HepG2 (cell line): Measurements from ENCODE around the gene DIAPH1. TPM values are rescaled to one million over a fixed set of nuclear protein-coding genes. Genes with fewer than 3 reads are reported as not detected.

Experiments used
- CREB1 ChIP-seq, 2 experiments: fragments of 450-650 bp in 1 of 2; IDR thresholded peaks; 2 replicates each; pipeline ENCODE4 v1.6.1; 2016 to 2017; ENCODE audit warnings: control low read depth in 1 of 2, mild to moderate bottlenecking in 1 of 2, missing compliant biosample characterization in 1 of 2, missing genetic modification characterization in 1 of 2
- GATAD2A ChIP-seq: IDR thresholded peaks from 2 replicates; pipeline ENCODE4 v1.6.1; 2016
- HNRNPK ChIP-seq: fragments of 200-400 bp; formaldehyde crosslinking; IDR thresholded peaks from 2 replicates; pipeline ENCODE4 v1.6.1; 2018; ENCODE audit warnings: low read length, low read depth, moderate library complexity, mild to moderate bottlenecking; ENCODE audit not compliant: poor library complexity, severe bottlenecking
- HNRNPL ChIP-seq: fragments of 200-400 bp; formaldehyde crosslinking; IDR thresholded peaks from 2 replicates; pipeline ENCODE4 v1.6.1; 2017; ENCODE audit warnings: mild to moderate bottlenecking, low read depth, low read length
- JUN ChIP-seq: sonication (generic); formaldehyde crosslinking; IDR thresholded peaks from 2 replicates; pipeline ENCODE4 v1.4.0; 2020; ENCODE audit warnings: mild to moderate bottlenecking, missing genetic modification reagents
- MAFF ChIP-seq: IDR thresholded peaks from 2 replicates; pipeline ENCODE4 v1.6.1; 2011; ENCODE audit warnings: low read depth, low read length, improper control_type of control experiment
- MBNL3 ChIP-seq: fragments of 250-450 bp; sonication (Bioruptor Pico); conservative IDR thresholded peaks from 2 replicates; pipeline ENCODE4 v1.8.0; 2022; ENCODE audit warnings: mild to moderate bottlenecking, inconsistent platforms
- MXD4 ChIP-seq: IDR thresholded peaks from 2 replicates; pipeline ENCODE4 v1.6.1; 2016; ENCODE audit warnings: mild to moderate bottlenecking, missing biosample characterization, missing genetic modification reagents
- NBN ChIP-seq: fragments of 450-650 bp; conservative IDR thresholded peaks from 2 replicates; pipeline ENCODE4 v1.6.1; 2017
- NFRKB ChIP-seq: fragments of 450-650 bp; IDR thresholded peaks from 2 replicates; pipeline ENCODE4 v1.6.1; 2017
- PAX8 ChIP-seq: sonication (generic); formaldehyde crosslinking; IDR thresholded peaks from 2 replicates; pipeline ENCODE4 v1.8.0; 2022; ENCODE audit warnings: mild to moderate bottlenecking, missing genetic modification reagents, borderline replicate concordance
- PITX1 ChIP-seq: sonication (generic); formaldehyde crosslinking; IDR thresholded peaks from 2 replicates; pipeline ENCODE4 v1.5.1; 2020; ENCODE audit warnings: mild to moderate bottlenecking, missing genetic modification reagents
- RARA ChIP-seq: IDR thresholded peaks from 2 replicates; pipeline ENCODE4 v1.6.1; 2016; ENCODE audit warnings: missing genetic modification reagents, missing compliant biosample characterization
- SOX13 ChIP-seq, 3 experiments: fragments of 450-650 bp in 1 of 3; sonication (generic) in 1 of 3; formaldehyde crosslinking in 1 of 3; IDR thresholded peaks in 2 of 3; conservative IDR thresholded peaks in 1 of 3; 2 replicates each; pipeline versions ENCODE4 v1.5.0 to v1.6.1; 2016 to 2020; ENCODE audit warnings: antibody characterized with exemption in 1 of 3, mild to moderate bottlenecking in 1 of 3, missing compliant biosample characterization in 1 of 3, missing genetic modification reagents in 1 of 3, moderate library complexity in 1 of 3
- TCF7 ChIP-seq: sonication (generic); IDR thresholded peaks from 2 replicates; pipeline ENCODE4 v1.6.1; 2016; ENCODE audit warnings: antibody characterized with exemption, low read depth
- U2AF2 ChIP-seq: fragments of 200-400 bp; formaldehyde crosslinking; IDR thresholded peaks from 2 replicates; pipeline ENCODE4 v1.6.1; 2017; ENCODE audit warnings: low read depth, mild to moderate bottlenecking, low read length
- ZBTB3 ChIP-seq: sonication (generic); formaldehyde crosslinking; IDR thresholded peaks from 2 replicates; pipeline ENCODE4 v1.4.0; 2020; ENCODE audit warnings: low read depth, mild to moderate bottlenecking, moderate library complexity, missing genetic modification reagents, borderline replicate concordance
- ZC3H4 ChIP-seq: sonication (generic); formaldehyde crosslinking; IDR thresholded peaks from 2 replicates; pipeline ENCODE4 v1.4.0; 2020; ENCODE audit warnings: missing genetic modification reagents, borderline replicate concordance
- ZIK1 ChIP-seq: sonication (generic); formaldehyde crosslinking; IDR thresholded peaks from 2 replicates; pipeline ENCODE4 v1.5.0; 2020; ENCODE audit warnings: mild to moderate bottlenecking, low read depth, missing genetic modification reagents, borderline replicate concordance
- ZNF18 ChIP-seq: sonication (generic); formaldehyde crosslinking; IDR thresholded peaks from 2 replicates; pipeline ENCODE4 v1.8.0; 2022; ENCODE audit warnings: mild to moderate bottlenecking, missing genetic modification reagents; ENCODE audit not compliant: insufficient replicate concordance
- ZNF468 ChIP-seq: sonication (generic); formaldehyde crosslinking; IDR thresholded peaks from 2 replicates; pipeline ENCODE4 v1.8.0; 2022; ENCODE audit warnings: mild to moderate bottlenecking, moderate library complexity, missing genetic modification reagents
- ZNF562 ChIP-seq: sonication (generic); formaldehyde crosslinking; IDR thresholded peaks from 2 replicates; pipeline ENCODE4 v1.8.0; 2022; ENCODE audit warnings: missing genetic modification reagents, borderline replicate concordance
- ZNF574 ChIP-seq: sonication (generic); formaldehyde crosslinking; IDR thresholded peaks from 2 replicates; pipeline ENCODE4 v1.4.0; 2020; ENCODE audit warnings: missing genetic modification reagents
- ZNF644 ChIP-seq: IDR thresholded peaks from 2 replicates; pipeline ENCODE4 v1.6.1; 2016; ENCODE audit warnings: low read depth
- ZNF816 ChIP-seq: sonication (generic); formaldehyde crosslinking; IDR thresholded peaks from 2 replicates; pipeline ENCODE4 v1.8.0; 2022; ENCODE audit warnings: missing genetic modification reagents, mild to moderate bottlenecking, borderline replicate concordance
- polyA plus RNA-seq, 8 experiments: library from polyadenylated mRNA; depleted of rRNA in 3 of 8; stranded (reverse) in 7 of 8; unstranded in 1 of 8; fragments of >200 nt; fragmentation: Illumina TruSeq in 4 of 8; extraction: Trizol in 4 of 8; gene quantifications; 2 replicates each; pipeline versions ENCODE4 v1.2.1 to v1.2.3, GENCODE V29; 2011 to 2016; ENCODE audit warnings: low read depth in 4 of 8, missing spikeins in 1 of 8, mixed read lengths in 1 of 8; ENCODE audit not compliant: insufficient read depth in 1 of 8
- total RNA-seq, 5 experiments: library from RNA; depleted of rRNA; stranded (reverse); fragments of >200 nt; fragmentation: Illumina TruSeq; extraction: Trizol; gene quantifications; 2 replicates each; pipeline ENCODE4 v1.2.3, GENCODE V29; 2016; ENCODE audit warnings: low read depth in 1 of 5

The DIAPH1 gene
- total and polyA plus RNA-seq, 2 of the 13 experiments (the other 11 are each of a cell fraction or from before 2014, with no cell fraction given): 25.1 to 33.9 TPM

- peak; percentile 65 for TF ChIP-seq ZNF574 (CRISPR knock-in tag)
- peak; percentile 60 for TF ChIP-seq GATAD2A (CRISPR knock-in tag)
- no peak for TF ChIP-seq HNRNPK
- TF ChIP-seq MAFF: no peak
- TF ChIP-seq U2AF2: no peak
- TF ChIP-seq JUN (CRISPR knock-in tag): no peak
- TF ChIP-seq HNRNPL: 0 out of 2 replicates have a peak, but pooled peaks have one; percentile 31
- TF ChIP-seq PITX1 (CRISPR knock-in tag): peak; percentile 35; the same call in 1 of the 2 replicates
- no peak for TF ChIP-seq ZC3H4 (CRISPR knock-in tag)
- TF ChIP-seq ZNF644: no peak
- TF ChIP-seq NFRKB: no peak
- no peak for TF ChIP-seq ZBTB3 (CRISPR knock-in tag)
- TF ChIP-seq SOX13 (IDR thresholded peaks at IDR 0.05): no peak
- TF ChIP-seq SOX13 (CRISPR knock-in tag; conservative IDR thresholded peaks at IDR 0.05 in 1 of 2, IDR thresholded peaks at IDR 0.05 in 1 of 2): peak in 1 of 2 experiments; percentile 56; a peak in 2 of 4 replicates
- TF ChIP-seq ZIK1 (CRISPR knock-in tag): no peak
- TF ChIP-seq NBN: no peak
- peak; percentile 83 for TF ChIP-seq RARA (CRISPR knock-in tag)
- TF ChIP-seq ZNF816 (CRISPR knock-in tag): no peak
- TF ChIP-seq ZNF562 (CRISPR knock-in tag): no peak
- no peak for TF ChIP-seq ZNF468 (CRISPR knock-in tag)
- TF ChIP-seq TCF7: no peak
- TF ChIP-seq PAX8 (CRISPR knock-in tag): no peak
- peak; percentile 56; the same call in 1 of the 2 replicates for TF ChIP-seq MXD4 (CRISPR knock-in tag)
- no peak for TF ChIP-seq CREB1 (IDR thresholded peaks at IDR 0.05)
- no peak for TF ChIP-seq CREB1 (CRISPR knock-in tag; IDR thresholded peaks at IDR 0.05)
- no peak for TF ChIP-seq ZNF18
- TF ChIP-seq MBNL3 (CRISPR knock-in tag): no peak
These were observed 93.9 kb downstream of the DIAPH1 start (continued) for GRCh38 chr5:141524604-141525597.
